ENCODE results near the gene PLCH1.

DNA sequence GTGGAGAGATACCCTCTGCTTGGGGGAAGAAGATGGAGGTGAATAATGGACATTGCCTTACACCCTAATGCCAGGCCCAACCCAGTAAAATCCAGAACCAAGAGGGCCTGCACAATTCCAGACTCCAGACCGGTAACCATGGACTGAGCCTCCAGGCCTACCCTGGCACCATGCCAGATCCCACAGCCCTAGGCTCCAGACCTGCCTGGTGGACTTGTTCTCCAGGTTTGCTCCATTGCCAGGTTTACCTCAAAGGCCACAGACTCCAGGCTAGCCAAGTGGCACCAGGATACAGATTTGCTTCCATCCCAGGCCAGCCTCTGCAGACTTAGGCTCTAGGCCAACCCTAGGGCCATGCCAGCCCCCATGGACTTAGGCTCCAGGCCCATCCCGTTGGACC lies 14.0 kb downstream of the PLCH1 start:
- no peak for TF ChIP-seq ZNF431 (CRISPR knock-in tag; IDR thresholded peaks at IDR 0.05; ENCODE audit: borderline replicate concordance, low read depth)
- TF ChIP-seq, protein P1, sequence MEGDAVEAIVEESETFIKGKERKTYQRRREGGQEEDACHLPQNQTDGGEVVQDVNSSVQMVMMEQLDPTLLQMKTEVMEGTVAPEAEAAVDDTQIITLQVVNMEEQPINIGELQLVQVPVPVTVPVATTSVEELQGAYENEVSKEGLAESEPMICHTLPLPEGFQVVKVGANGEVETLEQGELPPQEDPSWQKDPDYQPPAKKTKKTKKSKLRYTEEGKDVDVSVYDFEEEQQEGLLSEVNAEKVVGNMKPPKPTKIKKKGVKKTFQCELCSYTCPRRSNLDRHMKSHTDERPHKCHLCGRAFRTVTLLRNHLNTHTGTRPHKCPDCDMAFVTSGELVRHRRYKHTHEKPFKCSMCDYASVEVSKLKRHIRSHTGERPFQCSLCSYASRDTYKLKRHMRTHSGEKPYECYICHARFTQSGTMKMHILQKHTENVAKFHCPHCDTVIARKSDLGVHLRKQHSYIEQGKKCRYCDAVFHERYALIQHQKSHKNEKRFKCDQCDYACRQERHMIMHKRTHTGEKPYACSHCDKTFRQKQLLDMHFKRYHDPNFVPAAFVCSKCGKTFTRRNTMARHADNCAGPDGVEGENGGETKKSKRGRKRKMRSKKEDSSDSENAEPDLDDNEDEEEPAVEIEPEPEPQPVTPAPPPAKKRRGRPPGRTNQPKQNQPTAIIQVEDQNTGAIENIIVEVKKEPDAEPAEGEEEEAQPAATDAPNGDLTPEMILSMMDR (CRISPR knock-in tag; IDR thresholded peaks at IDR 0.05), result no peak
- TF ChIP-seq, protein P2, sequence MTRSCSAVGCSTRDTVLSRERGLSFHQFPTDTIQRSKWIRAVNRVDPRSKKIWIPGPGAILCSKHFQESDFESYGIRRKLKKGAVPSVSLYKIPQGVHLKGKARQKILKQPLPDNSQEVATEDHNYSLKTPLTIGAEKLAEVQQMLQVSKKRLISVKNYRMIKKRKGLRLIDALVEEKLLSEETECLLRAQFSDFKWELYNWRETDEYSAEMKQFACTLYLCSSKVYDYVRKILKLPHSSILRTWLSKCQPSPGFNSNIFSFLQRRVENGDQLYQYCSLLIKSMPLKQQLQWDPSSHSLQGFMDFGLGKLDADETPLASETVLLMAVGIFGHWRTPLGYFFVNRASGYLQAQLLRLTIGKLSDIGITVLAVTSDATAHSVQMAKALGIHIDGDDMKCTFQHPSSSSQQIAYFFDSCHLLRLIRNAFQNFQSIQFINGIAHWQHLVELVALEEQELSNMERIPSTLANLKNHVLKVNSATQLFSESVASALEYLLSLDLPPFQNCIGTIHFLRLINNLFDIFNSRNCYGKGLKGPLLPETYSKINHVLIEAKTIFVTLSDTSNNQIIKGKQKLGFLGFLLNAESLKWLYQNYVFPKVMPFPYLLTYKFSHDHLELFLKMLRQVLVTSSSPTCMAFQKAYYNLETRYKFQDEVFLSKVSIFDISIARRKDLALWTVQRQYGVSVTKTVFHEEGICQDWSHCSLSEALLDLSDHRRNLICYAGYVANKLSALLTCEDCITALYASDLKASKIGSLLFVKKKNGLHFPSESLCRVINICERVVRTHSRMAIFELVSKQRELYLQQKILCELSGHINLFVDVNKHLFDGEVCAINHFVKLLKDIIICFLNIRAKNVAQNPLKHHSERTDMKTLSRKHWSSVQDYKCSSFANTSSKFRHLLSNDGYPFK (CRISPR knock-in tag; IDR thresholded peaks at IDR 0.05; ENCODE audit: borderline replicate concordance), result no peak

Measured in HepG2 (cell line).